ENCODE measurements around the gene IL17RA.

Gene IL17RA

GRCh38 chr22:17086788-17087497 is 2.1 kb downstream of the IL17RA start:
- Histone ChIP-seq H3K4me1 (ENCODE audit: control insufficient read depth in 2 of 2, insufficient read depth in 1 of 2, low read depth in 1 of 2, low read length in 2 of 2) (no peaks in the 10 kb centered on the region), H2AFZ (ENCODE audit: low read length) (no peak overlapping the region), H3K18ac (ENCODE audit: low read length) (no peak overlapping the region), H2BK15ac (ENCODE audit: low read length) (no peak overlapping the region), H2BK5ac (ENCODE audit: low read length) (no peak overlapping the region), H3K4me2 (ENCODE audit: insufficient read depth, low read length, poor library complexity, severe bottlenecking) (no peak overlapping the region), H4K91ac (ENCODE audit: low read depth, low read length, poor library complexity) (no peak overlapping the region), H3K9ac (ENCODE audit: low read depth, low read length, poor library complexity) (no peak overlapping the region), H4K8ac (ENCODE audit: low read depth, low read length) (no peak overlapping the region), H3K27ac (replicated peaks; ENCODE audit: low read length) (no peak overlapping the region), H2BK12ac (ENCODE audit: low read length) (no peak overlapping the region), H2AK5ac (ENCODE audit: low read depth, low read length) (no peak overlapping the region), H3K4ac (ENCODE audit: low read length) (no peak overlapping the region), H2BK120ac (ENCODE audit: low read depth, low read length) (no peak overlapping the region), H3K79me1 (ENCODE audit: low read depth, low read length) (no peaks in the 10 kb centered on the region), H3K36me3 (replicated peaks in 1 of 2; ENCODE audit: control insufficient read depth in 2 of 2, insufficient read depth in 2 of 2, low read length in 2 of 2) (peaks cover 0 to 2% of the 10 kb centered on the region in 2 donors), H3K4me3 (ENCODE audit: low read length in 2 of 2) (no peak overlapping the region), H3K14ac (ENCODE audit: low read length) (no peak overlapping the region), H3K23ac (ENCODE audit: low read depth, low read length, poor library complexity) (no peak overlapping the region), H3K9me3 (replicated peaks in 1 of 2; ENCODE audit: control insufficient read depth in 2 of 2, insufficient read depth in 1 of 2, low read depth in 1 of 2, low read length in 2 of 2) (no peaks in the 10 kb centered on the region), H3K27me3 (ENCODE audit: control insufficient read depth in 3 of 3, insufficient read depth in 3 of 3, low read depth in 1 of 3, low read length in 3 of 3) (peaks cover 0 to 31% (median 9%) of the 10 kb centered on the region in 3 experiments)
- no CpG with 5 or more reads among the region's 10 CpGs for WGBS, 2 donors (ENCODE audit: extremely low coverage in 2 of 2, insufficient read length in 2 of 2, insufficient replicate concordance in 1 of 2)
- DNase-seq (ENCODE audit: low spot score) = no peak

- no peak overlapping the region for H4K91ac ChIP-seq (ENCODE audit: low read depth, low read length, poor library complexity)
- no peak overlapping the region for H3K4me2 ChIP-seq (ENCODE audit: insufficient read depth, low read length, poor library complexity, severe bottlenecking)
- H3K79me1 ChIP-seq (ENCODE audit: low read depth, low read length) = no peaks in the 10 kb centered on the region
- no peak overlapping the region for H3K27ac ChIP-seq (replicated peaks; ENCODE audit: low read length)
- H2BK15ac ChIP-seq (ENCODE audit: low read length) = no peak overlapping the region
- H3K18ac ChIP-seq (ENCODE audit: low read length) = no peak overlapping the region
- no peak overlapping the region for H2BK120ac ChIP-seq (ENCODE audit: low read depth, low read length)
- H2AK5ac ChIP-seq (ENCODE audit: low read depth, low read length) = no peak overlapping the region
- H3K4ac ChIP-seq (ENCODE audit: low read length) = no peak overlapping the region
- no peak overlapping the region for H2BK12ac ChIP-seq (ENCODE audit: low read length)
- H3K14ac ChIP-seq (ENCODE audit: low read length) = no peak overlapping the region
- H3K4me3 ChIP-seq (ENCODE audit: low read length in 2 of 2) = no peak overlapping the region
- no peak overlapping the region for H4K8ac ChIP-seq (ENCODE audit: low read depth, low read length)
- H3K9me3 ChIP-seq (replicated peaks in 1 of 2; ENCODE audit: control insufficient read depth in 2 of 2, insufficient read depth in 1 of 2, low read depth in 1 of 2, low read length in 2 of 2) = no peaks in the 10 kb centered on the region
- H3K9ac ChIP-seq (ENCODE audit: low read depth, low read length, poor library complexity) = no peak overlapping the region
- peaks cover 0 to 31% (median 9%) of the 10 kb centered on the region in 3 experiments for H3K27me3 ChIP-seq (ENCODE audit: control insufficient read depth in 3 of 3, insufficient read depth in 3 of 3, low read depth in 1 of 3, low read length in 3 of 3)
- no peak for DNase-seq (ENCODE audit: low spot score)
- no peak overlapping the region for H3K23ac ChIP-seq (ENCODE audit: low read depth, low read length, poor library complexity)
- peaks cover 0 to 2% of the 10 kb centered on the region in 2 donors for H3K36me3 ChIP-seq (replicated peaks in 1 of 2; ENCODE audit: control insufficient read depth in 2 of 2, insufficient read depth in 2 of 2, low read length in 2 of 2)
- no peak overlapping the region for H2BK5ac ChIP-seq (ENCODE audit: low read length)
- no CpG with 5 or more reads among the region's 12 CpGs for WGBS, 2 donors (ENCODE audit: extremely low coverage in 2 of 2, insufficient read length in 2 of 2, insufficient replicate concordance in 1 of 2)
- H2AFZ ChIP-seq (ENCODE audit: low read length) = no peak overlapping the region
- H3K4me1 ChIP-seq (ENCODE audit: control insufficient read depth in 2 of 2, insufficient read depth in 1 of 2, low read depth in 1 of 2, low read length in 2 of 2) = no peaks in the 10 kb centered on the region
These were observed 2.8 kb downstream of the IL17RA start for GRCh38 chr22:17087498-17088131.

GRCh38 chr22:17090550-17090949 is 5.8 kb downstream of the IL17RA start:
- Histone ChIP-seq H2BK15ac (ENCODE audit: low read length) (no peak overlapping the region), H2BK120ac (ENCODE audit: low read depth, low read length) (no peak overlapping the region), H3K36me3 (replicated peaks in 1 of 2; ENCODE audit: control insufficient read depth in 2 of 2, insufficient read depth in 2 of 2, low read length in 2 of 2) (peaks cover 0 to 2% of the 10 kb centered on the region in 2 donors), H2AK5ac (ENCODE audit: low read depth, low read length) (no peak overlapping the region), H3K4me3 (ENCODE audit: low read length in 2 of 2) (no peak overlapping the region), H3K79me1 (ENCODE audit: low read depth, low read length) (no peaks in the 10 kb centered on the region), H4K8ac (ENCODE audit: low read depth, low read length) (no peak overlapping the region), H3K18ac (ENCODE audit: low read length) (no peak overlapping the region), H2BK5ac (ENCODE audit: low read length) (no peak overlapping the region), H3K9me3 (replicated peaks in 1 of 2; ENCODE audit: control insufficient read depth in 2 of 2, insufficient read depth in 1 of 2, low read depth in 1 of 2, low read length in 2 of 2) (no peaks in the 10 kb centered on the region), H3K23ac (ENCODE audit: low read depth, low read length, poor library complexity) (no peak overlapping the region), H2AFZ (ENCODE audit: low read length) (no peak overlapping the region), H3K4ac (ENCODE audit: low read length) (no peak overlapping the region), H3K4me1 (ENCODE audit: control insufficient read depth in 2 of 2, insufficient read depth in 1 of 2, low read depth in 1 of 2, low read length in 2 of 2) (no peaks in the 10 kb centered on the region), H3K4me2 (ENCODE audit: insufficient read depth, low read length, poor library complexity, severe bottlenecking) (no peak overlapping the region), H2BK12ac (ENCODE audit: low read length) (no peak overlapping the region), H3K27me3 (ENCODE audit: control insufficient read depth in 3 of 3, insufficient read depth in 3 of 3, low read depth in 1 of 3, low read length in 3 of 3) (peaks cover 0 to 19% (median 2%) of the 10 kb centered on the region in 3 experiments), H3K9ac (ENCODE audit: low read depth, low read length, poor library complexity) (no peak overlapping the region), H3K27ac (replicated peaks; ENCODE audit: low read length) (no peak overlapping the region), H3K14ac (ENCODE audit: low read length) (no peak overlapping the region), H4K91ac (ENCODE audit: low read depth, low read length, poor library complexity) (no peak overlapping the region)
- DNase-seq (ENCODE audit: low spot score) = no peak

GRCh38 chr22:17091851-17092250 is 7.1 kb downstream of the IL17RA start:
- H3K79me1 ChIP-seq (ENCODE audit: low read depth, low read length) = no peaks in the 10 kb centered on the region
- H4K91ac ChIP-seq (ENCODE audit: low read depth, low read length, poor library complexity) = no peak overlapping the region
- no peak overlapping the region for H3K27ac ChIP-seq (replicated peaks; ENCODE audit: low read length)
- no peak overlapping the region for H2BK15ac ChIP-seq (ENCODE audit: low read length)
- H3K4ac ChIP-seq (ENCODE audit: low read length) = no peak overlapping the region
- no peak overlapping the region for H3K4me2 ChIP-seq (ENCODE audit: insufficient read depth, low read length, poor library complexity, severe bottlenecking)
- no peaks in the 10 kb centered on the region for H3K9me3 ChIP-seq (replicated peaks in 1 of 2; ENCODE audit: control insufficient read depth in 2 of 2, insufficient read depth in 1 of 2, low read depth in 1 of 2, low read length in 2 of 2)
- peaks cover 0 to 6% (median 0%) of the 10 kb centered on the region in 3 experiments for H3K27me3 ChIP-seq (ENCODE audit: control insufficient read depth in 3 of 3, insufficient read depth in 3 of 3, low read depth in 1 of 3, low read length in 3 of 3)
- H2BK5ac ChIP-seq (ENCODE audit: low read length) = no peak overlapping the region
- no peak overlapping the region for H2BK120ac ChIP-seq (ENCODE audit: low read depth, low read length)
- no peak overlapping the region for H3K18ac ChIP-seq (ENCODE audit: low read length)
- H3K36me3 ChIP-seq (replicated peaks in 1 of 2; ENCODE audit: control insufficient read depth in 2 of 2, insufficient read depth in 2 of 2, low read length in 2 of 2) = peaks cover 0 to 3% of the 10 kb centered on the region in 2 donors
- no peak overlapping the region for H3K23ac ChIP-seq (ENCODE audit: low read depth, low read length, poor library complexity)
- H4K8ac ChIP-seq (ENCODE audit: low read depth, low read length) = no peak overlapping the region
- H3K4me3 ChIP-seq (ENCODE audit: low read length in 2 of 2) = no peak overlapping the region
- no peak overlapping the region for H3K14ac ChIP-seq (ENCODE audit: low read length)
- H2BK12ac ChIP-seq (ENCODE audit: low read length) = no peak overlapping the region
- no peak for DNase-seq (ENCODE audit: low spot score)
- no CpG with 5 or more reads among the region's 4 CpGs for WGBS, 2 donors (ENCODE audit: extremely low coverage in 2 of 2, insufficient read length in 2 of 2, insufficient replicate concordance in 1 of 2)
- no peak overlapping the region for H3K9ac ChIP-seq (ENCODE audit: low read depth, low read length, poor library complexity)
- no peak overlapping the region for H2AFZ ChIP-seq (ENCODE audit: low read length)
- H2AK5ac ChIP-seq (ENCODE audit: low read depth, low read length) = no peak overlapping the region
- no peaks in the 10 kb centered on the region for H3K4me1 ChIP-seq (ENCODE audit: control insufficient read depth in 2 of 2, insufficient read depth in 1 of 2, low read depth in 1 of 2, low read length in 2 of 2)

All from neuronal stem cell (in vitro differentiated cells).